Measurements from ENCODE around the gene SERPINB4. TPM values are rescaled to one million over a fixed set of nuclear protein-coding genes. Genes with fewer than 3 reads are reported as not detected.

Gene SERPINB4
- total RNA-seq, 4 donors from 2014 or later = not detected

DNA sequence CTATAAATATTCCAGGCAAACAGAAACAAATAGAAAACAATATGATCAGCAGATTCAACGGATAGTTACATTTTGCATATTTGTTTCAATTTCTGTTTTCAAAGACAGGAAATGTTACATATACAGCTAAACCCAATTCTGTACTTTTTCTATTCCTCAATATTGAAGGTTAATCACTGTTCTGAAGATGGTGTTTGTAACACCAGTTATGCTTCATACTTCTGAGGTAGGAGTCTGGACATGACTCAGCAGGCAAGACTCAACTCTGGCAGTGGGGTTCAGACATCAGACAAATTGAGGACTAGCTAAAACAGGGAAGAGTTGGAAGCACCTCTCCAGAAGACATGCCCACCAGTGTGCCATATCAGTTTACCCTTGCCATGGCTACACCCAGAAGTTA is 40.3 kb downstream of the SERPINB4 start:
- intact Hi-C loops (cut with DNase I; ENCODE audit: low total_unique reads) = no loop called here
- Histone ChIP-seq H3K36me3 (no peaks in the 10 kb centered on the region), H3K27ac (no peak overlapping the region), H3K4me1 (no peaks in the 10 kb centered on the region), H3K4me3 (no peak overlapping the region), H3K27me3 (no peaks in the 10 kb centered on the region), H3K9me3 (no peaks in the 10 kb centered on the region)
- 24 to 25% methylated on average over 1 of the region's 1 CpG for WGBS, 2 donors (ENCODE audit: low coverage in 1 of 2)
- no peak for TF ChIP-seq POLR2A (IDR thresholded peaks at IDR 0.05)
- TF ChIP-seq POLR2AphosphoS5 (IDR thresholded peaks at IDR 0.05) = no peak
- TF ChIP-seq, protein P1, sequence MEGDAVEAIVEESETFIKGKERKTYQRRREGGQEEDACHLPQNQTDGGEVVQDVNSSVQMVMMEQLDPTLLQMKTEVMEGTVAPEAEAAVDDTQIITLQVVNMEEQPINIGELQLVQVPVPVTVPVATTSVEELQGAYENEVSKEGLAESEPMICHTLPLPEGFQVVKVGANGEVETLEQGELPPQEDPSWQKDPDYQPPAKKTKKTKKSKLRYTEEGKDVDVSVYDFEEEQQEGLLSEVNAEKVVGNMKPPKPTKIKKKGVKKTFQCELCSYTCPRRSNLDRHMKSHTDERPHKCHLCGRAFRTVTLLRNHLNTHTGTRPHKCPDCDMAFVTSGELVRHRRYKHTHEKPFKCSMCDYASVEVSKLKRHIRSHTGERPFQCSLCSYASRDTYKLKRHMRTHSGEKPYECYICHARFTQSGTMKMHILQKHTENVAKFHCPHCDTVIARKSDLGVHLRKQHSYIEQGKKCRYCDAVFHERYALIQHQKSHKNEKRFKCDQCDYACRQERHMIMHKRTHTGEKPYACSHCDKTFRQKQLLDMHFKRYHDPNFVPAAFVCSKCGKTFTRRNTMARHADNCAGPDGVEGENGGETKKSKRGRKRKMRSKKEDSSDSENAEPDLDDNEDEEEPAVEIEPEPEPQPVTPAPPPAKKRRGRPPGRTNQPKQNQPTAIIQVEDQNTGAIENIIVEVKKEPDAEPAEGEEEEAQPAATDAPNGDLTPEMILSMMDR (IDR thresholded peaks at IDR 0.05) = no peak
- no peak for TF ChIP-seq EP300 (IDR thresholded peaks at IDR 0.05; ENCODE audit: low read depth)
- in situ Hi-C loops (cut with MboI; ENCODE audit: low pct_ligation_motif_present in 1 of 4, low pct_unique_long_range_greater_than_20kb in 1 of 4, low sequenced_read_pairs in 3 of 4) = no loop called here
- DNase-seq = no peak

DNA sequence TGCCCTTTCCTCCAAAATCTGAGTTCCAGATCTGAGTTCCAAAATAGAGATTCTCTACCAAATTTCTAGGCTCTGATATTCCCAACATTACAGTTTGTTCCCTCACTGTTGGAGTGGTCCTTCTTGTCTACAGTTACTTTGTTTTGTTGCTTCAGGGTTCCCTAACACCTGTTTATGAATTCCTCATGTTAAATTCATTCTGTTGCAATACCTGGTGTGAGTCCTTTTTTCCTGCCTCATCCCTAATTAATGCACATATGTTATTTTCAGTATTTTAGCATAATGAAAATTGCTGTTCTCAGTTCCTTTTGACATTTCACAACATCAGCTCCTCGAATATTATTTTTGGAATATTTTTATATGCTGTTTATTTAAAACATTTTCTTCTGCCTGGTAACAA is 40.7 kb downstream of the SERPINB4 start:
- in situ Hi-C loops (cut with MboI; ENCODE audit: low pct_ligation_motif_present in 1 of 4, low pct_unique_long_range_greater_than_20kb in 1 of 4, low sequenced_read_pairs in 3 of 4) = no loop called here
- H3K4me3 ChIP-seq = no peak overlapping the region
- H3K27ac ChIP-seq = no peak overlapping the region
- no peaks in the 10 kb centered on the region for H3K36me3 ChIP-seq
- intact Hi-C loops (cut with DNase I; ENCODE audit: low total_unique reads) = no loop called here
- no peaks in the 10 kb centered on the region for H3K27me3 ChIP-seq
- no peak for TF ChIP-seq EP300 (IDR thresholded peaks at IDR 0.05; ENCODE audit: low read depth)
- TF ChIP-seq, protein P1 (IDR thresholded peaks at IDR 0.05) = no peak
- no peak for TF ChIP-seq POLR2A (IDR thresholded peaks at IDR 0.05)
- DNase-seq = no peak
- H3K4me1 ChIP-seq = no peaks in the 10 kb centered on the region
- H3K9me3 ChIP-seq = no peaks in the 10 kb centered on the region
- whole genome bisulfite sequencing, 2 donors (ENCODE audit: low coverage in 1 of 2) = 38 to 50% methylated on average over 1 of the region's 1 CpG

DNA sequence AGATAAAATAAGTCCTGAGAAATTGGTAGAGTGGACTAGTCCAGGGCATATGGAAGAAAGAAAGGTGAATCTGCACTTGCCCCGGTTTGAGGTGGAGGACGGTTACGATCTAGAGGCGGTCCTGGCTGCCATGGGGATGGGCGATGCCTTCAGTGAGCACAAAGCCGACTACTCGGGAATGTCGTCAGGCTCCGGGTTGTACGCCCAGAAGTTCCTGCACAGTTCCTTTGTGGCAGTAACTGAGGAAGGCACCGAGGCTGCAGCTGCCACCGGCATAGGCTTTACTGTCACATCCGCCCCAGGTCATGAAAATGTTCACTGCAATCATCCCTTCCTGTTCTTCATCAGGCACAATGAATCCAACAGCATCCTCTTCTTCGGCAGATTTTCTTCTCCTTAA is 47.1 kb downstream of the SERPINB4 start:
- Histone ChIP-seq H3K4me3 (no peak overlapping the region), H3K27ac (no peak overlapping the region), H3K4me1 (no peaks in the 10 kb centered on the region), H3K36me3 (no peaks in the 10 kb centered on the region), H3K9me3 (no peaks in the 10 kb centered on the region), H3K27me3 (no peaks in the 10 kb centered on the region)
- intact Hi-C loops (cut with DNase I; ENCODE audit: low total_unique reads) = no loop called here
- TF ChIP-seq EP300 (IDR thresholded peaks at IDR 0.05; ENCODE audit: low read depth) (no peak), POLR2AphosphoS5 (IDR thresholded peaks at IDR 0.05) (no peak), POLR2A (IDR thresholded peaks at IDR 0.05) (no peak)
- TF ChIP-seq, protein P1 (IDR thresholded peaks at IDR 0.05) = no peak
- in situ Hi-C loops (cut with MboI; ENCODE audit: low pct_ligation_motif_present in 1 of 4, low pct_unique_long_range_greater_than_20kb in 1 of 4, low sequenced_read_pairs in 3 of 4) = no loop called here
- DNase-seq = no peak
- 55 to 81% methylated on average over 5 to 14 of the region's 14 CpGs for WGBS, 2 donors (ENCODE audit: low coverage in 1 of 2)

DNA sequence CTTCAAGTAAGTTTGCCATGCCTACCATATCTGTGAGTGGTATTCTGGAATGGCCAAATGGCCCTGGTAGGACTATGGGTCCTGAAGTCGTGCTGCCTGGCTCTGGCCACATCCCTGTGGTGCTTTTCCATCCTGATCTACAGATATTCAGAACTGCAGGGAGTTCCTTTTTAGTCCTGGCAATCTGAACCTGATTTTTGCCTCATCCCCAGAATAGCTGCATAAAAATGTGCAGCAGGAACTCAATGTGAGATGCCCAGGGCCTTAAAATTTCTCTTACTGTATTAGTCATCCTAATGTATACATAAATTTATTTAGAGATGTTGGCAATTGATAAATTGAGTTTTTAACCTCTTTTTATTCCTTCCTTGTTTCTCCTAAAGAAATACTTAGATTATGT is 51.6 kb downstream of the SERPINB4 start:
- Histone ChIP-seq H3K4me1 (no peaks in the 10 kb centered on the region), H3K27me3 (no peaks in the 10 kb centered on the region), H3K36me3 (no peaks in the 10 kb centered on the region), H3K27ac (no peak overlapping the region), H3K4me3 (no peak overlapping the region), H3K9me3 (no peaks in the 10 kb centered on the region)
- intact Hi-C loops (cut with DNase I; ENCODE audit: low total_unique reads) (no loop called here), in situ Hi-C loops (cut with MboI; ENCODE audit: low pct_ligation_motif_present in 1 of 4, low pct_unique_long_range_greater_than_20kb in 1 of 4, low sequenced_read_pairs in 3 of 4) (no loop called here)
- no peak for DNase-seq
- no peak for TF ChIP-seq POLR2AphosphoS5 (IDR thresholded peaks at IDR 0.05)
- TF ChIP-seq POLR2A (IDR thresholded peaks at IDR 0.05) = no peak
- no peak for TF ChIP-seq EP300 (IDR thresholded peaks at IDR 0.05; ENCODE audit: low read depth)
- TF ChIP-seq, protein P1 (IDR thresholded peaks at IDR 0.05) = no peak
- WGBS, 2 donors (ENCODE audit: low coverage in 1 of 2) = 33 to 38% methylated on average over 1 of the region's 1 CpG
